Activated CD8-positive, alpha-beta memory T cell treated with anti-CD3 and anti-CD28 coated beads for 4 hours (primary cell): ENCODE measurements around the gene CRIM1.
"Not testable (repeated sequence)": the region's sequence is repeated elsewhere in the genome, so short reads cannot be mapped to it uniquely, and the experiment has no call there.

Experiments
- DNase-seq, 2 donors: peaks; one replicate each; pipeline ENCODE4 v3.0.0-alpha.2; 2020; ENCODE audit warnings: low read depth in 2 of 2

CRIM1 gene

DNA sequence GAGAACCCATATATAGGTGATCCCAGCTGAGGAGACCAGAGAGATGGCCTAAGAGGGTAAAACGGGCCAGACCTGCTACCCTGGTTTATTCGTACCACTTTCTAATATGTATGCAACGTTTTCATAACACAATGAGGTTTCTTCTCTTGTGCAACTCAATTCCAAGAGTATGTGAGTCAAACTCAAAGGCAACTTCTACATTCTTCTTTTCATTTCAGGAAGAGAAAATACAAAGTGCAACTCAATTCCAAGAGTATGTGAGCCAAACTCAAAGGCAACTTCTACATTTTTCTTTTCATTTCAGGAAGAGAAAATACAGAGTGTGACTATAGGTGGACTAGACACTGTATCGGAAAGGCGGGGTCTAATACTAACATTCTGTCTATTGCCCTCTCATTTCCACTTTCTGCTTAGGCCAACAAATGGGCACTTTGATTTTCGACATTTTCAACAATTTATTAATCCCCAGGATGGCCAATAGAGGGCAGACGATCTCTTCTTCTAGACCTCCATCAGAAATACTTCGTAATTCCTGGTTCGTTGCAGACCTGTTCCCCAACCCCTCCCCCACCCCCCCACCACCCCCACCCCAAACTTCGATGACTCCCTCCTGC is 3.7 kb upstream of the CRIM1 start:
- no peak for DNase-seq

DNA sequence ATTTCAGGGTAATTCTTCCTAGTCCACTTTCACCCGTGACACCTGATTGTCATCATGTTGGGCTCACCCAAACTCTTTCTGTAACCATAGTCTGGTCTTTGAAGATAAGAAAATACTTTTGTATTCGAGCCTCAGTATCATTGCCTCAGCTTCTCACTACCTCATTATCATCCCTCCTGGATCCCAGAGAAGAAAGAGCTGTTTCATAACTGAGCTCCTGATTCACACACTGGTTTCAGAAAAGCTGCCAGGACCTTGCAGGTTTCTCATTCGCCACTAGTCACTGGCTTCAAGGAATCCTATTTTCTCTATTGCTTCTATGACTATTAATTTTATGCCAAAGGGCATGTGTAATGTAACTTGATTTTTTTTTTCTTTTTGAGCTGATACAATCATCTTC is 2.9 kb upstream of the CRIM1 start:
- DNase-seq, result no peak

DNA sequence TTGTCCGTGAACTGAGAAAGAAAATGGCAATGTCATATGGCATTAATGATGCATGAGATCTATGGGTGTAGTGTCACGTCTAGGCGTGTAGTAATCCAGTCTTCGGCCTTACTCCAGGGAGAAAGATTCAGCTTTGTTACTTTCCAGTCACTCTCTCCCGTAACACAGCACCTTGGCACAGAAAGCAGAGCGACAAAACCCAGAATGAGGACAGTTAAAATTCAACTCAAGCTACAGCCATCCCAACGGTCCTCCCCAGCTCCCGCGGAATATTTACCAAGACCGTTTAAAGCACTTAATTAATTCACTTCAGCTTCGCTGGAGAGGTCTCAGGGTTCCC is 797 bp upstream of the CRIM1 start:
- no peak for DNase-seq

DNA sequence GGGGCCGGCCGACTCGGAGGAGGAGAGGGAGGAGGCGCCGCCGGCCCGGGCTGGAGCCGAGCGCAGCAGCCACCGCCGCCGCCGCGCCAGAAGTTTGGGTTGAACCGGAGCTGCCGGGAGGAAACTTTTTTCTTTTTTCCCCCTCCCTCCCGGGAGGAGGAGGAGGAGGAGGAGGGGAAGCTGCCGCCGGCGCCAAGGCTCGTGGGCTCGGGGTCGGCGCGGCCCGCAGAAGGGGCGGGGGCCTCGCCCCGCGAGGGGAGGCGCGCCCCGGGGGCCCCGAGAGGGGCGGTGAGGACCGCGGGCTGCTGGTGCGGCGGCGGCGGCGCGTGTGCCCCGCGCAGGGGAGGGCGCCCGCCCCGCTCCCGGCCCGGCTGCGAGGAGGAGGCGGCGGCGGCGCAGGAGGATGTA is 316 bp downstream of the CRIM1 start:
- no peak for DNase-seq

DNA sequence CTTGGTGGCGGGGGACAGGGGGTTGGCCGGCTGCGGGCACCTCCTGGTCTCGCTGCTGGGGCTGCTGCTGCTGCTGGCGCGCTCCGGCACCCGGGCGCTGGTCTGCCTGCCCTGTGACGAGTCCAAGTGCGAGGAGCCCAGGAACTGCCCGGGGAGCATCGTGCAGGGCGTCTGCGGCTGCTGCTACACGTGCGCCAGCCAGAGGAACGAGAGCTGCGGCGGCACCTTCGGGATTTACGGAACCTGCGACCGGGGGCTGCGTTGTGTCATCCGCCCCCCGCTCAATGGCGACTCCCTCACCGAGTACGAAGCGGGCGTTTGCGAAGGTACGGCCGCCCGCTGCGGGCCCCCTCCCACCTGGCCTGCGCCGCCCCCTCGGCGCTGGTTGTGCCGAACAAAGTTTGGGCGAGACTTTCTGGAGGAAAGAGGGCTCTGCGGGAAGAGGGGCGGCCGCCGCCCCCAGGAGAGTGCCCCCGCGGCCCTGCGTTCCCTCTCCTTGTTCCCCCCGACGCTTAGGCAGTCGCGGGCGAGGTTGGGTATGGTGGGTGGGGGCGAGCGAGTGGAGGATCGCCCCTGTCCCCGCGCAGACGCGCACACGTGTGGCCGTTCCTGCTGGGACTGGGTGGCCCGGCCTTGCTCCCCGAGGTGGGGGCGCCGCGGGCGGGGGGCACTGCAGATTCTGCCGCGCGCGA is 866 bp downstream of the CRIM1 start:
- DNase-seq, result no peak

DNA sequence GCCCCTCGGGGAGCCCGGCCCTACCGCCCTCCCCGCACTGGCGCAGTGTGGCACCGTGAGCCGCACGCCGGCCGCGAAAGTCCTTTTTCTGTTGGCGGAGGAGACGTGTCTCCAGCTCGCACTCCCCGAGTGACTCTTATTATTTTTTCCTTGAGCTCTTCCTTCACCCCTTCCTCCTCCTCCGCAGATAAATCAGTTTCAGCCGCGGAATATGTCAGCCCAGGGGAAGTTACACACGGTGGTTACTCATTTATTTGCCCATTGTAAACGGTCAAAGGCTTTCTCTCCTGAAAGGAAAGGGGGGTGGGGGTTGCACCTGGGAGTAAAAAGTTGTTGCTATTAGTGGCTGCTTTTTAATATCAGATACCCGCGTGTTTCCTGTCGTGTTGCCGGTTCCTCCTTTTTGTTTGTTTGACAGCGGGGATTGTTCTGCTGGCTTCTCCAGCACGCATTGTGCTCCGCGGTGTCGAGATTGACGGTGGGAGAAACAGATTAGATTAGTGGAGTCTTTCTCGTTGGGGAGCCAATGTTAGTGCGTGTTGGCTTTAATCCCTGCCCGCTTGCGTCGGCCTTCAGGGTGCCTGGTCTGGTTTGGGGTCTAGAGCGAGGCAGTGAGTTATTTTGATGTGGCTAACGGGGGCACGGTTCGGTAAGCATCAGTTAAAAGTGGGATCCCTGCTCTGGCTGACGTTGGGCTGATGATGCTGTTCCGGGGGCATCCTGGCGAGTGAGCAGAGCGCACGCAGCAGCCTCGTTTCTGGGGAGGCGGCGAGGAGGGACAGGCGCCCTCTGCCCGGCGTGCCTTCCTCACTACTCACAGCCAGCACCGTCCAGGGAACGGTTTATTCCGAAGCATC is 1.6 kb downstream of the CRIM1 start:
- no peak for DNase-seq

DNA sequence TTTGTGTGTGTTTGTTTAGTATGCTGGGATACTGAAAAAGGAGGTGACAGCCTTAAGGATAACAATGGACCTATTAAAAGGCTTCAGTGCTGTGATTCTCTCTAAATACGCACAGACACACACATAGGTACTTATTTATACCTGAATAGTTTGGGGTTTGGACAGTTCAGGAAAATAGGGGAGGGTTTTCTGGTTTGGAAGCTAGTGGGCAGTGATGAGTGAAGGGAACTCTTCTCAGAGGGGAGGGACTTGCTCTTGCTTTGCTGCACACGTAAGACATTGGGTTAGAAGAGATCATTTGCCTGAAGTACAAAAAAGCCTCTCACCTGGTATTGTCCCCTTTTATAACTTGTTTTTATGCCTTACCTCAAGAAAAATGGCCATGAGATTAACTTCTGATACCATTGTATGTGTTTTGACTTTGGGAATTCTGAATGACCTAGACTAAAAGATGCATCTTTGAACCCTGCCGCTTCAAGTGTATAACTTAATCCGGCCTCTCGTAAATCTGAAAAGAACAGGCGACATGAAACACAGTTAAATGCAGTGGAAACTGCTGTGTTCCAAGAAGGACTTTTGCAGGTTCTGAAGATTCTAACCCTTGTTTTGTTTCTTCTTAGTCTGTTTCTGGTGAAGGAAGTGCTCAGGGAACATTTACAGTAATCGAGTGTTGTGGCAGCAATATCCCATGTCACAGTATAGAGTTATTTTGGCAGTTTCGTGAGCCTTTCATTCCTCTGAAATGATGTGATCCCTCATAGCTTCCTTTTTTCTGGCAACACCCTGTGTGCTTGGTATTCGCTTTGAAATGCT is 2.5 kb downstream of the CRIM1 start:
- DNase-seq, result no peak

DNA sequence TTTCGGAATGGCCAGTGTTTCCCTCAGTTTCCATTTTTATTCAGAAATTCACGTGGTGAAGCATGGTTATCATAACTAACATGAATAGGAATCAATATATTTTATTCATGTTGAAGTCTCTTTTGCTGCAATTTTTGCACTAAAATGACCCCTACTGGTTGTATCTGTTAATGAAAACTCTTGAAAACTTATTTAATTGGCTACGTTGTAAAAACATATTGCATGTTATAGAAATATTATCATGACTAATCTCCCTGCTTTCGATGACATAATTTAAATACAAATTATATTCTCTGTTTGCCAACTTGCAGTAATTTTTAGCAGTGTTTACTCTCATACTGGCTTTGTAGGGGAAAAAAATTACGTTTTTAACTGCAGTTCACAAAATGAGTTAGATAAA is 3.5 kb downstream of the CRIM1 start:
- DNase-seq, result no peak

DNA sequence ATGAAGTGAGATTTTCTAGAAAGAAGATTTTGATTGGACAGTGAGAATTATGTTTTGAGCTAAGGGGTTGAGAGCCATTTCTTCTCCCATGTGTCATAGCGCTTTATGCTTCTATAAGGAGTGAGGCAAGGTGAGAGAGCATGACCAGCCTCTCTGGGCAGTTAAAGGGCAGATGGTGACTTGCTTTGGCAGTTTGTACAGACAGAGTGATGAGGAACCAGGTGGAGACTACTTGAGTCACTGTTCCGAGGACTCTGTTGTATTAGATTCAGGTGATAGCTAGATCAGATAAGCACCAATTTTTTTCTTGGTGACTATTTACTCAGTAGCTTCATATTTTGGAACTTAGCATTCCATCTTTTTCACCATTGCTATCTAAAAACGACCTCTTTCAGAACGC is 4.5 kb downstream of the CRIM1 start:
- DNase-seq, result no peak

DNA sequence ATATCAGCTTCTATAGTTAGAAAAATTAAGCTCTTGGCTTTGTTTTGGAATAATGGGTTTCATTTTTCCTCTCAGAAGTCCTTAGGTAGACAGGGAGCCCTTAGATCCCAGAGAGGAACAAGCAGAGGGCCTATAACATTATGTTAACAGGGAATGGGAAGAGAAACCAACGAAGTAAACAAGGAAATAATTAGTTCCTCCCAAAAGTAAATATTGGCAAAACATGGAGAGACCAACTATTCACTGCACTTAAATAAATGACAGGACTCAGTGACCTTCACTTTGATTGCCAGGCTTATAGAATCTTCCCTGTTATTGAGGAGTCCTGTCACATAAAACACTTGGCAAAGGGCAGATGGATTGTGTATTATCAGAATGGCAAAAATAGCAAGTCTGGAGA is 5.3 kb downstream of the CRIM1 start:
- DNase-seq, result no peak

DNA sequence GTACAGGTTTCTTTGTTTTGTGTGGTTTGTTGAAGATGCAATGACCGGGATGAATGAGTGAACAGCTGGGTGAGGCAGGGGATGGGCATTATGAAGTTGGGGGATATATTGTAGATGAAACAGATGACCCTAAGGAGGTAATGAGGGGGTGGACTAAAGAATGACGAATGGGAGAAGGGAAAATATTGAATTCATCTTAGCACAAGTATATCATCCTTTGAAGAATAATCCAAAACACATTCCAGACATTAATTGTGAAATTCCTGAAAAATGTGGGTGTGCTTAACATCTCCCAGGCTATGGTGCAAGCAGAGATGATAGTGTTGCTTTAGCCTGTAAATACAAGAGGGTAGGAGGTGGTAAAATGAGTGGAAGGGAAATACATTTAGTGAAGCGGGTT is 5.8 kb downstream of the CRIM1 start:
- no peak for DNase-seq

DNA sequence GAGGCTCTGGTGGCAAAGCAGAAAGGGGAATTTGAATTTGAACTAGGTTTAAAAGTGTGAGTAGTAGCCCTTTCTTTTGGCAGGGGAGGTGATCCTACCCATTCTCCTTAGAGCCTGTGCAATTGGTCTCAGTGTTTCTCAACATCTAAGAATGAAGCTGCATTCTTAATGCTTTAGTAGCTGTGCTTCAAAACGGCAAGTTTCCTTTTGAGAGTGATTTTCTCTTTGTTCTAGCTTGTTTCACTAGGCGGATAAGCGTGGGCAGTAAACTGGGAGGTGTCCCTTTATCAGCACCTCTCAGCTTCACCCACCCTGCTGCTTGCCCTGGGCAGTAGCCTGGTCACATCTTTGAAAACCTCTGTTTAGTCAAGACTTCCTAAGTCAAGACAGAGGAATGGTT is 6.7 kb downstream of the CRIM1 start:
- DNase-seq, result no peak

DNA sequence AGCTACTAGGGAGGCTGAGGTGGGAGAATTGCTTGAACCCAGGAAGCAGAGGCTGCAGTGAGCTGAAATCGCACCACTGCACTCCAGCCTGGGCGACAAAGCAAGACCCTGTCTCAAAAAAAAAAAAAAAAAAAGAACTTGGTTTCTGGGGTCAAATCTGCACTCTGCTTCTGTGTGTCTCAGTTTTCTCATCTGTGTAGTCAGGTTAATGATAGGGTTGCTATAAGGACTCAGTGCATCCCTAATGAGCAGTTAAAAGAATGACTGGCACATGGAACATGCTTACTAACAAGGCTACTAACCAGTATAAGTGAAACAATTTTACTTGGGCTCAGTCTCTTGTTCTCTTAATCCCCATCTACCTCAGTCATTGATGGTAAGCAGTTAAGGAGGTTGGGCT is 7.5 kb downstream of the CRIM1 start:
- not testable (repeated sequence) for DNase-seq

DNA sequence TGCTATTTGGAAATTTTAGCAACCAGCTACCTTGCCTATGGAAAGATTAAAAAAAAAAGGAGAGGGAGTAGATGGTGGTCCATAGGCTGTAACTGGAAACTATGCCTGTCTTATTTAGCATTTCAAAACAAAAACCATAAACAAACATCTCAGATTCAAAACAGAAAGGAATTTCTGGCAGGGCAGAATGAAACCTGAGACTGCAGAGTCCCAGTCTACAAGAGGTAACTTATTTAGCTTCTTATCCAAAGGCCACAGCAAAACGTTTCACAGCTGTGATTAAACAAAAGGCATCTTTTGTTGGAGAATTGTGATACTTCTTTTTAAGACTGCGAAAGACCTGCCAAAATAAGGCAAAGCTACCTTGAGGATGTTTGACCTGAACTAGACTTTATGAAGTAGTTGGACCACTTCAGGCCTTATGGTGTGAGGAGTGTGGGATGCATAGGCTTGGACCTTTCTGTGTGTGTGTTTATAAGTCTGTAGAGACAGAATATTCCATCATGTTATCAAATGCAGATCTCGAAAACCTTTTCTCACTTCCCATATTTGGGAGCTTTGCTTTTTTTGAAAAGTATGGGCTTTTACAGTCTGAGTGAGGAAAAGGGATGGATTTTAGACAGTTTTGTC is 11.0 kb downstream of the CRIM1 start:
- no peak for DNase-seq

DNA sequence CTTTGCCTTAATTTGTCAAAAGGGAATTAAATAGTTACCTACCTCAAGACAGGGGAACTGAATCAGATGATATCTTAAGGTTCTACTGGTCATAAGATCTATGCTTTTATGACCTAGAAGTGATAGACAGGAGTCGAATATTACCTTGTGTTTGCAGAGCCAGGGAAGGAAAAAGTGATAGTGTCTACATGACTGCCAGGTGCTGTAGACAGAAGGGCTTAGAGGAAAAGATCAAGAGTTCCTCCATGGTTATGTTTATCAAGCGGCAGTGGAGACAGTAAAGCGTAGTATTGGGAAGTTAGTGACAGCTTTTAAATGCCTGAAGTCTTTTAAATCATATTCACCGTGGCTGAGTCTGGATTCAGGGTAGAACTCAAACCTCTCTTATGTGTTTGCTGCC is 11.9 kb downstream of the CRIM1 start:
- DNase-seq, result no peak

DNA sequence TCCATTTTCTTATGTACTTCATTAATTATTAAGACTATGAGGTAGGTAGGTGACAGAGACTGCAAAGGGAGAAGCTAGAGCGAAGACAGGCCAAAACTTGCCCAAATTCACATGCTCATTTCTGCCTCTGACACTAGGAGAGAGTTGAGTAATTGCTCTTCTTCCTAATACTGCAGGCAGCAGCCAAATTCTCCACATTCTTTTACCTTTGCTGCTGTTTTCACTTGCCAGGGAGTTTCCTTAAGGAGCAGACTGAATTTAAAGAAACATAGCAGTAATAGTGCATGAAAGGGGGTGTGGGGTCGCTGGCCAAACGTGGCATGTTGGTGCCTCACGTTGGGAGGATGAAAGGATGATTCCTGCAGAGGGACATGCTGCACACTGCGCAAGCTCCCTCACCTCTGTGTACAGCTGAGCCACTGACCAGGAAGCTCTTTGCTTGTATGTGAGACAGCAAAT is 12.3 kb downstream of the CRIM1 start:
- no peak for DNase-seq

DNA sequence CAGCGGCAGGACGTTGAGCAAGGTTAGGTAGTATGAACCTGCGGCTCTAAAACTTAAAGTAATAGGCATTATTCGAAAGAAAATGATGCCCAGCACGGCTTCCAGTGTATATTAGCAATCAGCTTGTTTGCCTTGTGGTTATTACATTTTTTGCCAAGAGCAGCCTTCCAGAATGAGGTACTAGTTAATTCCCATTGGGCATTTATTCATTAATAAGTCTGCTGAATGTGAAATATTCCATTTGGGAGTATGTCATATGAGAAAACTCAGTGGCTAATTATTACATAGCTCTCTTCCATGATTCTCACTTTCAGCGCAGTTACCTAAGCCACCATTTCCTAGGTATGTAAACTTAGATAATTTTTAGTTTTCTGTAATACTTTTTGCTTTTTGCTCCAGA is 12.9 kb downstream of the CRIM1 start:
- no peak for DNase-seq

DNA sequence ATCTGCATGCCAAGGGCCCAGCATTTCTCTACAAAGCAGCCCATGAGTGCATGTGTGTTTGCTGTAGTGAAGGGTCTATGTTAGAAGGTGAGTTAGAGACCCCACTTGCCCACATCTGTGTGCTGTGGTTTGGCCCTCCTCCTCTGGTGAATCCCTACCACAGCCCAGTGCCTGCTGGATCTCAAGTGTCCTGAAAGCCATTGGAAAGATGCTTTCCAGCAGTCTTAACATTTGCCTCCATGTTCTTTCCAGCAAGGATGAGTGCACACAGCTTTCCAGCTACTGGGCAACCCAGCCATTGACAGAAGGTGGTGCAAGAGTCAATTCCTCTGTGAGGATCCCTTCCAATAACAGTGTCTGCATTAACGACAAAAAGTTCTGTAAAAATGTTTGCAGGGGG is 13.6 kb downstream of the CRIM1 start:
- DNase-seq, result no peak

DNA sequence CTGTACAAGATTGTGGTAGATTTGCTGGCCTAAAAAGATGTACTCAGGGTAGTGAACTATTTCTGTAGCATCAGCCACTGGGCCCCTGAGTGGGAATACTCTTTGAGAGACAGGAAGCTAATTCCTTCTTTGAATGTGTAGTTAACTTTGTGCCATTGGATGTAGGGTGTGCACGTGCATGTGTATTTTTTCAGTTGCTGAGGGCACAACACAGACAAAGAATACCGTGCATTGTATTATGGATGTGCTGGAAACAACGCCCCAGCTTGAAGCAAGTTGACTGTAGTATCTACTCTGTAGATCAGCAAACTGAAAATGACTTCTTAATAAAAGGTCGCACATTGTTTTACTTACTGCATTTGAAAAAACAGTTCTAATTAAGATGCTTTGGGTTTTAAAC is 14.1 kb downstream of the CRIM1 start:
- no peak for DNase-seq

DNA sequence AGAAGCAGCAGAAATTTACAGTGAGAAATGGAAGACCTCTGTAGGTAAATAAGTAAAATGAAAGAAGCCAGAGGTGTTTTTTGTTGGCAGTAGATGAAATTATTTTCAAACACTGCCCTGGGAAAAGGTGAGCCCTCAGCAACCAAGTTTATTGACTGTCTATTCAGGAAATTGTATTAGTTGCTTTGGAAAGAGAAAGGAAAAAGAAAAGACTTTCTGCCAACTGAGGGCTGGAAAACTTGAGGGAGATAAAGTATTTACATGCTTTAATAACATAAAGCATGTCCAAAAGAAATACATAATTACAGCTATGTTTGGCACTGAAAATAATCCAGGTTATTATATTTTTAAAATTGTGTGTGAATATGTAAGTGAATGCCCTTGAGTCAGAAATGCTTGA is 14.7 kb downstream of the CRIM1 start:
- no peak for DNase-seq

DNA sequence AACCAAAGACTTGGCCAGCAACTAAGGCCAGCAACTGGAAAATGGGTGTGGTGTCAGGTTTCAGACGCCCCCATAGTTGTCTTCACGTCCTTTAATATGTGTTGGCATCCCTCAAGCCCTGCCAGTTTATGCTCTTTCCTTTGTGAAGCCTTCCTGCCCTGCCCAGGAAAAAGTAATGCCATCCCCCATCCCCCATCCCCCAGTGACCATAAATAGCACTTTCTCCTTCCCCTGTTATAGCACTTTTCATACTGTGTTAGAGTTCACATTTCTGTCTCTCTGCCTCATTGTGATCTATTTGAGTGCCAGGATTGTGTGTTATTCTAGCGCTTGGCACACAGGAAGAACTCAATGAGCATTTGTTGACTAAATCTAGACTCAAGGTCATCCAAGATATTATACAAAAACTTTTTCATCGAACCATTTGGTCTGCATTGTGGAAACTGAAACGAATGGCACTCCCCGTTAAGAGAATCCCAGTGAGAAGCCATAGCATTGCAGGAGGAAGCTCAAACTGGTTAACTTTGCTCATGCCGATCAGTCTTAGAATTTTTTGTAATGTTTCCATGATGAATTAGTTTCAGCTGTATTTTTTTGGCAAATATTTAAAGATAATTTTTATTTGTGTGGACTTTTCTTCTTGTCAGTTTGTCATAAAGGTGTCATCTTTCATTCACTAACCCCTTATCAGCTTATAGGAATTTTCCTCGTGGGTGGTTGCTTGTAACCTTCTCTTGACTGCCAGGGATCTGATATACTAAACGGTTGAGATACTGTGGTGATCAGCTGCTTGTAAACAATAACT is 15.7 kb downstream of the CRIM1 start:
- DNase-seq, result no peak
